ENCODE results near the gene CDH22.

CDH22 gene

DNA sequence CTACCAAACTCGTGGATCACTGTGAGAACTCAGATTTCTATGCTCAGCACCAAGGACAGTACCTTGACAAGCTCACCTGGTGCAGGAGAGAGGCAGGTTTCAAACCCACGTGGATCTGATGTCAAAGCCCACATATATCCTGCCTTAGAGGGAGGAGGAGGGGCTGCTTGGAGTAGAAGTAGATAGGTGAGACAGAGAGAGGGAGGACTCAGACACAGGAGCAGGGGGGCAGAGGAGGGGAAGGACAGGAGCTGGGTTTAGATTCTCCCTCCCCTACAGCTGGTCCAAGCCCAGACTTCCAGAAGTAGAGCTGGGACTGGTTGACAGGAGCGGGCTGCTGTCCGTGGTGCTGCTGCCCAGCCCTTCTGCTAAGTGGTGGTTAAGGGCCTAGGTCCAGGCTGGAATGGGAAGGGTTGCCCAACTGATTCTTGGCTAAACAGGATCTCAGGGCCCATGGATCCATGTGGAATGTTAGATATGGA, 77.5 kb downstream of the CDH22 start:
- Histone ChIP-seq H3K4me3 (no peak overlapping the region), H3K9ac (no peak overlapping the region), H3K36me3 (no peaks in the 10 kb centered on the region), H3K27me3 (peaks cover 0 to 13% (median 0%) of the 10 kb centered on the region in 11 experiments; a peak in 5 of 22 replicates), H4K20me1 (peaks cover 0 to 22% (median 0%) of the 10 kb centered on the region in 11 experiments; a peak in 9 of 22 replicates), H3K9me3 (replicated peaks in 1 of 11) (peaks cover 0 to 8% (median 5%) of the 10 kb centered on the region in 11 experiments; a peak in 9 of 22 replicates), H3K4me2 (no peak overlapping the region), H3K4me1 (no peaks in the 10 kb centered on the region), H3K27ac (no peak overlapping the region)
- no peak for TF ChIP-seq Cebpa-rat (IDR thresholded peaks at IDR 0.05)

- no peak overlapping the region for H3K4me2 ChIP-seq
- H3K36me3 ChIP-seq = no peaks in the 10 kb centered on the region
- no peak for TF ChIP-seq Cebpa-rat (IDR thresholded peaks at IDR 0.05)
- no peak overlapping the region for H3K4me3 ChIP-seq
- H4K20me1 ChIP-seq = peaks cover 0 to 24% (median 0%) of the 10 kb centered on the region in 11 experiments; a peak in 9 of 22 replicates
- H3K27me3 ChIP-seq = peaks cover 0 to 13% (median 0%) of the 10 kb centered on the region in 11 experiments; a peak in 5 of 22 replicates
- H3K27ac ChIP-seq = no peak overlapping the region
- H3K4me1 ChIP-seq = no peaks in the 10 kb centered on the region
- peaks cover 0 to 8% (median 5%) of the 10 kb centered on the region in 11 experiments; a peak in 9 of 22 replicates for H3K9me3 ChIP-seq (replicated peaks in 1 of 11)
- no peak overlapping the region for H3K9ac ChIP-seq
Measured at GRCh38 chr20:46230106-46230491, 78.2 kb downstream of the CDH22 start.

DNA sequence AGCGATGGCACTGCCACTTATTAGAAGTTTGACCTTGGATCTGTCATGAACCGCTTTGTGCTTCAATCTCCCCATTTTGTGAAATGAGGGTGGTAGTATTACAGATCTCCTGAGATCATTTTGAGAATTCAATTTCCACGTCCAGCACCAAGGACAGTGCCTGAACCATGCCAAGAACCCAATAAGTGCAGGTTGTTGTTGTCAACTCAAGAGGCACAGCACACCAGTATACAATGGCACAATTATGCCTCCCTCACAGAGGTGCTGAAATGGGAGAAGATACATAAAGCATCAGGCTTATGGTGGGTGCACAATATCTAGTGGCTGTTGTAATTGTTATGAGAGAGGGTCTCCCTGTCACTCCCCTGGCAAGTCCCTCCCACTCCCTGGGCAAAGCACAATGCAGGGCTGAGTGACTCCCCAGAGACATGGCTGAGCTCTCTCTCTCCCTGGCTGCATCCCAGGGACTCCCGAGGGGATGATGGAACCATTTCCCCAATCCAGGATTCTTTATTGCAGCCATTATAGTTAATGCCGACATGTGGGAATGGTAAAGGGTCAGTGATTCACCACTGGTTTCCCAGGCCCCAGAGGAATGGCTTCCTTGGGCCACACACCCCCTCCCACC, 78.7 kb downstream of the CDH22 start:
- TF ChIP-seq Cebpa-rat (IDR thresholded peaks at IDR 0.05) = no peak
- peaks cover 0 to 24% (median 0%) of the 10 kb centered on the region in 11 experiments; a peak in 9 of 22 replicates for H4K20me1 ChIP-seq
- no peak overlapping the region for H3K4me2 ChIP-seq
- H3K27ac ChIP-seq = no peak overlapping the region
- no peak overlapping the region for H3K9ac ChIP-seq
- H3K9me3 ChIP-seq (replicated peaks in 1 of 11) = peaks cover 0 to 8% (median 5%) of the 10 kb centered on the region in 11 experiments; a peak in 9 of 22 replicates
- H3K4me3 ChIP-seq = no peak overlapping the region
- no peaks in the 10 kb centered on the region for H3K36me3 ChIP-seq
- peaks cover 0 to 13% (median 0%) of the 10 kb centered on the region in 11 experiments; a peak in 5 of 22 replicates for H3K27me3 ChIP-seq
- H3K4me1 ChIP-seq = no peaks in the 10 kb centered on the region

DNA sequence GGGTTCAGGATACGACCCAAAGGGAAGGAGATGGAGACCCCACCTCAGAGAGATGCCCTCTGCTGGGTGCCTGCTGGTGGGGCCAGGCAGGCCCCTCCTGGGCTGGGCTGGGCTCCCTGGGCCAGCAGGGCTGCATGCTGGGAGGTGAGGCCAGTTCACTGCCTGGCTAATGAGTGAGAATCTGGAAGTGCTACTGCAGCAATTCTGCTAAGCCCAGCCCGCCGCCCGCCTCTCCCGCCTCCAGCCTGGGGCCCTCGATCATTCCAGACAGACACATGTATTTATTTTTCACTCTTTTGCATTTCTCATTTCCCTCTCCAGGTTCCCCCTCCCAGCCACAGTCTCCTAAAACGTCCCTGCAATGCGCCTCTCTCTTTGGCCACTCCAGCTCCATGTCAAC, 79.6 kb downstream of the CDH22 start:
- TF ChIP-seq Cebpa-rat (IDR thresholded peaks at IDR 0.05) = no peak
- peaks cover 0 to 19% (median 0%) of the 10 kb centered on the region in 11 experiments; a peak in 8 of 22 replicates for H4K20me1 ChIP-seq
- H3K27ac ChIP-seq = no peak overlapping the region
- H3K9me3 ChIP-seq (replicated peaks in 1 of 11) = peaks cover 0 to 8% (median 5%) of the 10 kb centered on the region in 11 experiments; a peak in 9 of 22 replicates
- no peaks in the 10 kb centered on the region for H3K36me3 ChIP-seq
- H3K4me2 ChIP-seq = no peak overlapping the region
- H3K9ac ChIP-seq = no peak overlapping the region
- peaks cover 0 to 13% (median 0%) of the 10 kb centered on the region in 11 experiments; a peak in 5 of 22 replicates for H3K27me3 ChIP-seq
- H3K4me1 ChIP-seq = no peaks in the 10 kb centered on the region
- H3K4me3 ChIP-seq = no peak overlapping the region

DNA sequence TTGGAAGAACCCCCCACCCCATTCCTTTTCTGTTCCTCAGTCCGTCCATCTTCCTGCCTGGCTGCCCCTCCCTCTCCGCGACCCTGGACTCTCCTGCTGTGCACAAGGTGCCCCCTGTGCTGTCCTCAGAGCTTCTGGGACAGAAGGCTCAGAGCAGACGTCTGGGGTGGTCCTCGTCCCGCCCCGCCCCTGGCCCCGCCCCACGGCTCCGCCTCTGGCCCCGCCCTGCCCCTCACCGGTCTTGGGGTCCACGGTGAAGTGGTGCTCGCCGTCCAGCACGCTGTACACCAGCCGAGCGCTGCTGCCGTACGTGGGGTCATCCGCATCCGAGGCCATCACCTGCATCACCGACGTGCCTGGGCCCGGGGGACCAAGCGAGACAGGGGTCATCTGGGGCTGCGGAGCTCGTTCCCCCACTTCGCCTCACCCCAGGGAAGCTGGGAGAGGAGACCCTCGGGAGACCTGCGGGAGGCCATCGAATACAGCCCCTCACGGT, 81.0 kb downstream of the CDH22 start:
- peaks cover 0 to 8% (median 0%) of the 10 kb centered on the region in 11 experiments; a peak in 8 of 22 replicates for H4K20me1 ChIP-seq
- H3K4me3 ChIP-seq = no peak overlapping the region
- no peaks in the 10 kb centered on the region for H3K4me1 ChIP-seq
- H3K36me3 ChIP-seq = no peaks in the 10 kb centered on the region
- H3K27me3 ChIP-seq = peaks cover 0 to 13% (median 0%) of the 10 kb centered on the region in 11 experiments; a peak in 5 of 22 replicates
- H3K9ac ChIP-seq = no peak overlapping the region
- peak overlapping the region in 3 of 11 experiments; percentile 14 to 18 (median 15); a peak in 1 of 22 replicates for H3K4me2 ChIP-seq
- peaks cover 0 to 8% (median 5%) of the 10 kb centered on the region in 11 experiments; a peak in 9 of 22 replicates for H3K9me3 ChIP-seq (replicated peaks in 1 of 11)
- no peak for TF ChIP-seq Cebpa-rat (IDR thresholded peaks at IDR 0.05)
- H3K27ac ChIP-seq = no peak overlapping the region

GRCh38 chr20:46226602-46227001, 81.7 kb downstream of the CDH22 start:
- Histone ChIP-seq H3K4me1 (no peaks in the 10 kb centered on the region; a peak in 1 of 20 replicates), H3K4me3 (no peak overlapping the region), H3K36me3 (no peaks in the 10 kb centered on the region), H3K27ac (no peak overlapping the region), H4K20me1 (peaks cover 0 to 8% (median 0%) of the 10 kb centered on the region in 11 experiments; a peak in 7 of 22 replicates), H3K4me2 (peak overlapping the region in 3 of 11 experiments; percentile 14 to 18 (median 15); a peak in 1 of 22 replicates), H3K9me3 (replicated peaks in 1 of 11) (peaks cover 0 to 8% (median 5%) of the 10 kb centered on the region in 11 experiments; a peak in 9 of 22 replicates), H3K27me3 (peaks cover 0 to 13% (median 0%) of the 10 kb centered on the region in 11 experiments; a peak in 5 of 22 replicates), H3K9ac (no peak overlapping the region)
- no peak for TF ChIP-seq Cebpa-rat (IDR thresholded peaks at IDR 0.05)

GRCh38 chr20:46222521-46223007, 85.7 kb downstream of the CDH22 start:
- peaks cover 0 to 9% (median 0%) of the 10 kb centered on the region in 10 experiments; a peak in 5 of 20 replicates for H3K4me1 ChIP-seq
- no peak overlapping the region for H3K4me2 ChIP-seq
- no peaks in the 10 kb centered on the region for H3K36me3 ChIP-seq
- H3K27me3 ChIP-seq = peaks cover 0 to 9% (median 0%) of the 10 kb centered on the region in 11 experiments; a peak in 4 of 22 replicates
- no peak overlapping the region for H3K4me3 ChIP-seq
- H4K20me1 ChIP-seq = peaks cover 0 to 7% (median 0%) of the 10 kb centered on the region in 11 experiments; a peak in 4 of 22 replicates
- no peak overlapping the region for H3K9ac ChIP-seq
- H3K27ac ChIP-seq = no peak overlapping the region
- TF ChIP-seq Cebpa-rat (IDR thresholded peaks at IDR 0.05) = no peak
- peaks cover 0 to 3% (median under 1%) of the 10 kb centered on the region in 11 experiments; a peak in 8 of 22 replicates for H3K9me3 ChIP-seq (replicated peaks in 1 of 11)

DNA sequence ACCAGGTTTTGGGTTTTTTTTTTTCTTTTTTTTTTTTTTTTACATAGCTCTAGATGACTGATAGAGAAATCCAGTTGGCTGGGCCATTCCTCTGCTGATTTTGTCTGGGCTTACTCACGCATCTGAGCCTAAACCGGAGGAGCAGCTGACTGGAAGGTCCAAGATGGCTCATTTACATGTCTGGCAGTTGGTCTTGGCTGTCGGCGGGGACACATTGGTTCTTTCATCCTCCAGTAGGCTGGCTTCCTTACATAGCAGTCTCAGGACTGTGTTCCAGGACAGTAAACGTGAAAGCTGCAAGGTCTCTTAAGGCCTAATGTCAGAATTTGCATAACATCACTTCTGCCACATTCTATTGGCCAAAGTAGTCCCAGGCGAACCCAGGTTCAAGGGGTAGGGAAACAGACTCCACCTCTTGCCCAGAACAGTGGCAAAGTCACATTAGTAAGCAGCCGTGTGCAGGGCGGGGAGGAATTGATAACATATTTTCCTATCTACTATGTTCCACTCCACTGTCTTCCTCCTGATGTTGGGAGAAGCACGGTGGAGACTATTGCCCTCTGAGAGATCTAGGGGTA, 87.0 kb downstream of the CDH22 start:
- Histone ChIP-seq H4K20me1 (peaks cover 0 to 7% (median 0%) of the 10 kb centered on the region in 11 experiments; a peak in 4 of 22 replicates), H3K9me3 (replicated peaks in 1 of 11) (no peaks in the 10 kb centered on the region), H3K4me3 (no peak overlapping the region), H3K4me1 (peaks cover 0 to 9% (median 0%) of the 10 kb centered on the region in 10 experiments; a peak in 5 of 20 replicates), H3K36me3 (no peaks in the 10 kb centered on the region), H3K4me2 (no peak overlapping the region), H3K9ac (no peak overlapping the region), H3K27ac (no peak overlapping the region), H3K27me3 (no peaks in the 10 kb centered on the region; a peak in 3 of 22 replicates)
- no peak for TF ChIP-seq Cebpa-rat (IDR thresholded peaks at IDR 0.05)

Measured in BLaER1 treated with 17β-estradiol and CSF1 and Interleukin-3, amounts not matched to agents 10 nM and 100 nM (cell line).